HG02884 (cell line): ENCODE results near the gene DSP.

Source experiments
- ATAC-seq: cut with Tn5 transposase; IDR thresholded peaks from one replicate; pipeline ENCODE4 v1.9.1; 2021; ENCODE audit warnings: mild to moderate bottlenecking, moderate library complexity; ENCODE audit not compliant: unreplicated experiment

Gene DSP

DNA sequence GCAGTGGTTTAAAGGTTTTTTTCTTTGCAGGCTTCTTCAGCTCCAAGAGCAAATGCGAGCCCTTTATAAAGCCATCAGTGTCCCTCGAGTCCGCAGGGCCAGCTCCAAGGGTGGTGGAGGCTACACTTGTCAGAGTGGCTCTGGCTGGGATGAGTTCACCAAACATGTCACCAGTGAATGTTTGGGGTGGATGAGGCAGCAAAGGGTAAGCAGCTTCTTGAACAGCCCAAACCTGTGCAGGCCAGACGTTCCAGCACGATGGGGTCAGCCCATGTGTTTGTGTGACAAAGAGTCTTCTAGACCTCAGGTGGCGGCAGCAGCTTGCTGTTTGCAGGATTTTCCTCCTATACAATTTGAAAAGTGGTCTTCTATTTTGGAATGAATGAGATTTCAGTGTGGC, 17.7 kb downstream of the DSP start:
- ATAC-seq = no peak

DNA sequence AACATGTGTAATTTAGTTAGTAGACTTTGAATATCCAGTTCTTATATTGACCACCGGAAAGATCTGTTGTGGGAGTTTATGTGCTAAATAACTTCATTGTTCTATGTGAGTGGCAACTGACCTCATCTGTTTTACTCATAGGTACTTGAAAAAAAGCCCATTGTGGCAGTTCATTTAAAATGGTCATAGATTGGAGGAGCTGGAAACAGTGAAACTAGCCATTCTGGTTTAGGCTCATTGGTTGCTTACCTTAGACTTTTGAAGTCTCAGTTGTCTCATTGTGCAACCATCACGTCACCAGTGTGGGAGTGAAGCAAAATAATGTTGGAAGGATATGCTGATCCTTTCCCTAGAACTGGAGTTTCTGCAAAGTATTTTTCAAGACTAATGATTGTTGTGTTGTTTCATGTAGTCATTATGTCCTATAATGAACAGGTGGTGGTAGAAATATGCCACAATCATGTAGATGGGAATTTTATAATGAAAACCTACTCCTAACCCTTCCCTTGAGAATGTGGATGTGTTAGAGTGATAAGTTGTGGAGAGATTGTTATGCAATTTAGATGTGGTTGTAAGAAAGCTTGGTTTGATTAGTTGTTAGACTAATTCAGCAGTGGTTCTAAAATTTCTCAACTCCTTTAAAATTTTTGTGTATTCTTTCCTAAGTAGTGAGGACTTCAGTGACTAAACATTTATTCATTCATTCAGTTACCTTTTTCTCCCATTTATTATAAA, 18.3 kb downstream of the DSP start:
- ATAC-seq = no peak

DNA sequence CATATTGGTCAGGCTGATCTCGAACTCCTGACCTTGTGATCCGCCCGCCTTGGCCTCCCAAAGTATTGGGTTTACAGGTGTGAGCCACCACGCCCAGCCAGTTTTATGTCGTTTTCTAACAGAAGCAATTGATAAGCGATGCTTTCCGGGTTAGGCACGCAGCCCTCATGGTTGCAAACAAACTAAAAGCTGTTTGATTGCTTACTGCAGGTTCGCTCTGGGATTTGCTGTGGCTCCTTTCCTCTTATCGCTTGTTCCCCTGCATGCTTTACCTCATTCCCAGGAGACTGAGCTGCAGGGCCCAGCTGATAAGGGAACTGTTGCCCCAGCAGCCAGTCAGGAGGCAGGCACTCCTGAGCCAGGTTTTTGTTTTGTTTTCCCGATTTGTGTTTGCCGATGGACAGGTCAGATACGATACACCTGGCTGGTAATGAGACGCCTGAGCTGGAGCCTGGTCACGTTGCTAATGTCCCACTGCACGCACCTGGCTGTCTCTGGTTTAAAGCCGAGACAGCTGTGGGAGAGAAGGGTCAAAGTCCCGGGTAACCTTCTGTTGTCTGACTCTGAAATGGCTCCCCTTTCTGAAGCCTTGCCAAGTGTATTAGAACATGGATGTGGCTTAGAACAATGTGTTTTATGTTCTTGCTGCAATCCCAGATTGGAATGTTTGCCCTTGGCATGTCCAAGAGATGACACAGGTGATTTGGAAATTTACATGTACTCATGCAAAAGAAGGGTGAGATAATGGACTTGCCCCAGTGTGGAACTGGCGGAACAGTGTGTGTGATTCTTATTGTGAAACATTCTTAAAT, 19.9 kb downstream of the DSP start:
- no peak for ATAC-seq

DNA sequence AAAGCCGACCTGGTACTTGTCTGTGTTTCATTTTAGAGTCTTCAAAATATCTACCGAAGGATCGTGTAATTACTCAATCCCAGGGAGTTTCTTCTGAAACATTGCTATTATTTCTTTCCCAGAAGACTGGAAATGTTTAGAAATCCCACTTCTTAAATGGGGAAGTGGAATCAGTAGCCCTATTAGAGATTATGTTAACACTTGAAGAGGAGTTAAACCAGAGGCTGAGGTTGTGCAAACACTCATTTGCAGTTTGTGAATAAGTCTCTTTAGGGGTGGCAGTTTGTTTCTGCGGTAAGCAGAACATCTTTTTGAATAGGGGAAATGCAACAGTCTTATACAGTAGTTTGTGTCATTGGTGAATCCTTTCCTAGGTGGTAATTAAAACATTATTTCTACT, 21.3 kb downstream of the DSP start:
- no peak for ATAC-seq

DNA sequence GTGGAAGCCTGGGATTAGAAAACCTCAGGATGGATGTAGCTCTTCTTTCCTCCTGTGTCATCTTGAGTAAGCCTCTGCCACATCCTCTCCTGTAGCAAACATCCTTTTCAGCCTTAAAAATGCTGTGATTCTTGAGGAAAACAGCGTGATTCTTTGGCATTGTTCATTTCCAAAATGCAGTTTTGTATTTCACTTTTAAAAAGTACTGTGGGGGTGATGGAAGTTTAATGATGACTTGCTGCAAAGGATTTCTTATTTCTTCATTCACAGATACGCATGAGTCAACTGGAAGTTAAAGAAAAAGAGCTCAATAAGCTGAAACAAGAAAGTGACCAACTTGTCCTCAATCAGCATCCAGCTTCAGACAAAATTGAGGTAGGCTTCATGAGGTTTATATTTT, 24.6 kb downstream of the DSP start:
- no peak for ATAC-seq

DNA sequence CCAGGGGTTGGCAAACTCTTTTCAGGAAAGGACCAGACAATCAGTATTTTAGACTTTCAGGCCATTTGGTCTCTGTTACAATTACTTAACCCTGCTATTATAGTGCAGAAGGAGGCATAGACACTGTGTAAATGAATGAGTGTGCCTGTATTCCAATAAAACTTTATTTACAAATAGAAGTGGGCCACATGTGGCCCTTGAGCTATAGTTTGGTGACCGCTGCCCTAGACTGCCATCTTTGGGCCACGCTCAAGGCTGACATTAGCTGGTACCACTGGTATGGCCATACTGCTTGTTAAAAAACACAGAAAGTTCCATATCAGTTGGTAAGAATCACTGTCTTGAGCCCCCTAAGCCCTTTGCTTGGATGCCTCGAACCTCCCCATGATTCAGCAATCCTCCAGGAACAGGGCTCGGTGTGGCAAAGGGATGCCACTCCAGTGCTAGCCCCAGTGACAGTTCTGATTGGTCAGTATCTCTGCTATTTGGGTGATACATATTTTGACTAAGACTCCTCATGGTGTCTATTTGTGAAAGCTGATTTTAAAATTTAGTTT, 25.2 kb downstream of the DSP start:
- no peak for ATAC-seq

DNA sequence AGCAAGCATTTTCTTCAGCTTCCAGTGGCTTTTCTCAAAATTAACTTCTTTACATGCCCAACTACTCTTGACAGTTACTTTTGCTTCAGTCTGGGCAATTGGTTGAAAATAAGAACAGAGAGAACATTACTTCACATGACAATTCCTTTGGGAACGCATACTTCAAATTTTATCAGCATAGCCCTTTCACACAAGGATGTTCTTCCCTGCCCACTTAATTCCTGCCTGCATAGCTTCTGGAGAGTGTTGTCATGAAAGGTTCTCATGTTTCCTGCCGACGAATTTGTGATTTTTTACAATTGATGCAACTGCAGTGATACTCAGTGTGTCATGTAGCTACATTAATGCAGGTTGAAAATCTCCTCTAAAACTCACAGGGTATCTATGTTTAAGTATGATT, 26.6 kb downstream of the DSP start:
- no peak for ATAC-seq

DNA sequence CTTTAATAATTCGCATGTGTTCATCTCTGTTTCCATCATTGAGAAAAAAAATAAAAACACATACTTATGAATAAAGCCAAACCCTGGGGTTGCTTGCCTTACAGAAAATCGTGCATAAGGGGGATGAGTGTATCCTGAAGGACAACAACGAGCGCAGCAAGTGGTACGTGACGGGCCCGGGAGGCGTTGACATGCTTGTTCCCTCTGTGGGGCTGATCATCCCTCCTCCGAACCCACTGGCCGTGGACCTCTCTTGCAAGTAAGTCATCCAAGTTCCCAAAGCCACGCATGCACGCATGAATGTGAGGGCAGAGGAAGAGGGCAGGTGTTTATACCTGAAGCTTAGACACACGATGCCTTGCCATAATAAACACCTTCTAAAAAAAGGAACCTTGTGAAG, 27.6 kb downstream of the DSP start:
- no peak for ATAC-seq

DNA sequence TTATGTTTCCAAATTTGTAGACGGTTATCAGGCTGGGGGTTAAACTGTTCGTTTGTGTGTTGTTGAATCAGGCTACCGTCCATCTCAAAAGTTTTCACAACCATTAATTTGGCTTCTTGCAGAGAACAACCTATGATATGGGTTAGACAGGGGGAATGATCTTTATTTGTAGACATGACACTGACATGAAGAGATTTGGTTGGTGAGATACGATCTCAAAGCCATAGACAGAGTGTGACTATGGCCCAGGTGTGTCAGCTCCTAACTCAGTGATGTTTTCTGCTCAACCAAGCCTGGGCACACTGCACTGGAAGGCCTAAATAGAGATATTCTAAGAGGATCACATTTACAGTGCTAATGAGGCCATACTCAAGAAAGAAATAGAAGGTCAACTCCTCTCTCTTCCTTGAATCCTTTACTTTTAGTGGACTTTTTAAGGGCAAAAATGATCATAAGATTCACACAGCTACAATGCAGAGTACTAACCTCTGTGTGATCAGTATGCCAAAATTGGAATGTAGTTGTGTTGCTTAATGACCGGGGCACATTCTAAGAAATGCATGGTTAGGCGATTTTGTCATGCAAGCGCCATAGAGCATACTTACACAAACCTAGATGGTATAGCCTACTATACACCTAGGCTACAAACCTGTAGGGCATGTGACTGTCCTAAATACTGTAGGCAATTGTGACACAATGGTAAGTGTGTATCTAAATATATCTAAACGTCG, 30.9 kb downstream of the DSP start:
- no peak for ATAC-seq

DNA sequence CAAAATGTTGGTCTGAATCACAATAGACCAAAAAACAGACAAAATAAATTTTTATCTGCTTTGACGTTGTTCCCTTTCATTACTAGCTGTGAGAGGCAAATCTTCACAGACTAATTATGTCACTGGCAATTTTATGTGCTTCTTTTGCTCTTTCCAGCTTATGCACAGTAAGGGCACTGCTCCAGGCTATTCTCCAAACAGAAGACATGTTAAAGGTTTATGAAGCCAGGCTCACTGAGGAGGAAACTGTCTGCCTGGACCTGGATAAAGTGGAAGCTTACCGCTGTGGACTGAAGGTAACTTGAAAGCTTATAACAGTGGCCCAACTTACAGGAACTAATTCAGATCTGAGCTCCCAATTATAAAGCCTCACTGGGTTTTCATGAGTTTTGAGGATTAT, 33.0 kb downstream of the DSP start:
- no peak for ATAC-seq

DNA sequence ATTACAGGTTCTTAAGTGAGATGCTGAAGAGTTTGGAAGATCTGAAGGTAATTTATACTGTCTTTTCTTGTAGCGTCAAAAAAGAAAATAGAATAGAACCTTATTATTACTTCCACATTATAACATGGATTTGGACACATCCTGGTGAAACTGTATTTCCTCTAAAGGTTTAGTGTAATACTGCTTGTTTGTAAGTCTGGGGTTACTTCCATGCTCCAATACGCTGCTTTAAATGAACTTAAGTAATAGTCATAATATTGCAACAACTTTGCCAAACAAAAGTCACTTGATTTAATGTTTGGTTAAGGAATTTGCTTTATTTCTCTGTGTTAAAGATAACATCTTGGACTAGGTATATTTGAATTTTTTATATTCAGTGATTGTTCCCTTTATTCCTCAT, 37.0 kb downstream of the DSP start:
- ATAC-seq = no peak

DNA sequence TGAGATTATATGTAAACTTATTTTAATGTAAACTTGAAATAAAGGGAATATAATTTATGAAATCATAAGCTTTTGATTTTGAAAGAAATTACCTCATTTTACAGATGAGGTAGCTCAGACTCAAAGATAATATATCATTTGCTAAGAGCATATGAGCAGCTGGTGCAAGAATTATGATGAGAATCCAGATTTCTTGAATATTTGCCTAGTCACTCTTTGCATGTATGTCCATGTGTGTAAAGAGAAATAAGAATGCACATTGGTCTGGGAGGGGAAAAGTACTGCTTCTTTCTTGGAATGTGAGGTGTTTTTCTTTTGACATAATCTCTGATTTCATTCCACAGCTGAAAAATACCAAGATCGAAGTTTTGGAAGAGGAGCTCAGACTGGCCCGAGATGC, 37.5 kb downstream of the DSP start:
- no peak for ATAC-seq

DNA sequence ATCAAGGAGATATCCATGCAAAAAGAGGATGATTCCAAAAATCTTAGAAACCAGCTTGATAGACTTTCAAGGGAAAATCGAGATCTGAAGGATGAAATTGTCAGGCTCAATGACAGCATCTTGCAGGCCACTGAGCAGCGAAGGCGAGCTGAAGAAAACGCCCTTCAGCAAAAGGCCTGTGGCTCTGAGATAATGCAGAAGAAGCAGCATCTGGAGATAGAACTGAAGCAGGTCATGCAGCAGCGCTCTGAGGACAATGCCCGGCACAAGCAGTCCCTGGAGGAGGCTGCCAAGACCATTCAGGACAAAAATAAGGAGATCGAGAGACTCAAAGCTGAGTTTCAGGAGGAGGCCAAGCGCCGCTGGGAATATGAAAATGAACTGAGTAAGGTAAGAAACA, 38.4 kb downstream of the DSP start:
- ATAC-seq = no peak

DNA sequence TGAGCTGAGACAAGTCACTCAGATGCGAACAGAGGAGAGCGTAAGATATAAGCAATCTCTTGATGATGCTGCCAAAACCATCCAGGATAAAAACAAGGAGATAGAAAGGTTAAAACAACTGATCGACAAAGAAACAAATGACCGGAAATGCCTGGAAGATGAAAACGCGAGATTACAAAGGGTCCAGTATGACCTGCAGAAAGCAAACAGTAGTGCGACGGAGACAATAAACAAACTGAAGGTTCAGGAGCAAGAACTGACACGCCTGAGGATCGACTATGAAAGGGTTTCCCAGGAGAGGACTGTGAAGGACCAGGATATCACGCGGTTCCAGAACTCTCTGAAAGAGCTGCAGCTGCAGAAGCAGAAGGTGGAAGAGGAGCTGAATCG, 39.1 kb downstream of the DSP start:
- ATAC-seq = no peak

DNA sequence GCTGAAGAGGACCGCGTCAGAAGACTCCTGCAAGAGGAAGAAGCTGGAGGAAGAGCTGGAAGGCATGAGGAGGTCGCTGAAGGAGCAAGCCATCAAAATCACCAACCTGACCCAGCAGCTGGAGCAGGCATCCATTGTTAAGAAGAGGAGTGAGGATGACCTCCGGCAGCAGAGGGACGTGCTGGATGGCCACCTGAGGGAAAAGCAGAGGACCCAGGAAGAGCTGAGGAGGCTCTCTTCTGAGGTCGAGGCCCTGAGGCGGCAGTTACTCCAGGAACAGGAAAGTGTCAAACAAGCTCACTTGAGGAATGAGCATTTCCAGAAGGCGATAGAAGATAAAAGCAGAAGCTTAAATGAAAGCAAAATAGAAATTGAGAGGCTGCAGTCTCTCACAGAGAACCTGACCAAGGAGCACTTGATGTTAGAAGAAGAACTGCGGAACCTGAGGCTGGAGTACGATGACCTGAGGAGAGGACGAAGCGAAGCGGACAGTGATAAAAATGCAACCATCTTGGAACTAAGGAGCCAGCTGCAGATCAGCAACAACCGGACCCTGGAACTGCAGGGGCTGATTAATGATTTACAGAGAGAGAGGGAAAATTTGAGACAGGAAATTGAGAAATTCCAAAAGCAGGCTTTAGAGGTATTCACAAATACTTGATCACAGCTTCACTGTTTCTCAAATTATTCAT, 39.6 kb downstream of the DSP start:
- ATAC-seq = no peak

DNA sequence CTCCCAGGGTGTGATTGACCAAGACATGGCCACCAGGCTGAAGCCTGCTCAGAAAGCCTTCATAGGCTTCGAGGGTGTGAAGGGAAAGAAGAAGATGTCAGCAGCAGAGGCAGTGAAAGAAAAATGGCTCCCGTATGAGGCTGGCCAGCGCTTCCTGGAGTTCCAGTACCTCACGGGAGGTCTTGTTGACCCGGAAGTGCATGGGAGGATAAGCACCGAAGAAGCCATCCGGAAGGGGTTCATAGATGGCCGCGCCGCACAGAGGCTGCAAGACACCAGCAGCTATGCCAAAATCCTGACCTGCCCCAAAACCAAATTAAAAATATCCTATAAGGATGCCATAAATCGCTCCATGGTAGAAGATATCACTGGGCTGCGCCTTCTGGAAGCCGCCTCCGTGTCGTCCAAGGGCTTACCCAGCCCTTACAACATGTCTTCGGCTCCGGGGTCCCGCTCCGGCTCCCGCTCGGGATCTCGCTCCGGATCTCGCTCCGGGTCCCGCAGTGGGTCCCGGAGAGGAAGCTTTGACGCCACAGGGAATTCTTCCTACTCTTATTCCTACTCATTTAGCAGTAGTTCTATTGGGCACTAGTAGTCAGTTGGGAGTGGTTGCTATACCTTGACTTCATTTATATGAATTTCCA, 43.9 kb downstream of the DSP start:
- ATAC-seq = no peak

DNA sequence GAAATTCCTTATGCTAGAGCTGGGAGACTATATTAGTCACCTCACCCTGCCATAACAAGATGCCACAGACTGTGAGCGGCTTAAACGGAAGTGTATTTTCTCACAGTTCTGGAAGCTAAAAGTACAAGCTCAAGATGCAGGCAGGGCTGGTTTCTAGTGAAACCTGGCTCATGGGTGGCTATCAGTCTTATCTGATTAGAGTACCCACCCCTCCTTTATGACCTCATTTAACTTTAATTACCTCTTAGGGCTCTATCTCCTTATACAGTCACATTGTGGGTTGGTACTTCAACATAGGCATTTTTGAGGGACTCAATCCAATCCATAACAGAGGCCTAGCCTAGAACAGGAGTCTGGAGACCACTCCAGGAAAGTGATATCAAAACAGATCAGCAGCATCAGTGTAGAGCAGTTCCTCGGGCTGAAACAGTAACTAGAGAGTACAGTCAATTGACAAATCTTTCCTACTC, 46.2 kb downstream of the DSP start:
- no peak for ATAC-seq

DNA sequence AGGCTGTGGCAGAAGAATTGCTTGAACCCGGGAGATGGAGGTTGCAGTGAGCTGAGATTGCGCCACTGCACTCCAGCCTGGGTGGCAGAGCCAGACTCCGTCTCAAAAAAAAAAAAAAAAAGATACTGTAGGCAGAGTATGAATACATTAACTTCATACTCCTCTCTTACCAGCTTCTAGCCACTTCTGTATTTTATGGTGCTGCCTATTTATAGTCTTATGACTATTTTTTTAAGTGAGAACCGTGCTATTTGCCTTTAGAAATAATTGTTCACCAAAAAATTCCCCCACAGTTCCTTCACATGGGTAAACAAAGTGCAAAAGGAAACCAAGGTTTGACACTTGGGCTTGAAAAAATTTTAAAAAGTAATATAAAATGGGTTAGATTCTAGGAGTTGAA, 47.0 kb downstream of the DSP start:
- no peak for ATAC-seq

DNA sequence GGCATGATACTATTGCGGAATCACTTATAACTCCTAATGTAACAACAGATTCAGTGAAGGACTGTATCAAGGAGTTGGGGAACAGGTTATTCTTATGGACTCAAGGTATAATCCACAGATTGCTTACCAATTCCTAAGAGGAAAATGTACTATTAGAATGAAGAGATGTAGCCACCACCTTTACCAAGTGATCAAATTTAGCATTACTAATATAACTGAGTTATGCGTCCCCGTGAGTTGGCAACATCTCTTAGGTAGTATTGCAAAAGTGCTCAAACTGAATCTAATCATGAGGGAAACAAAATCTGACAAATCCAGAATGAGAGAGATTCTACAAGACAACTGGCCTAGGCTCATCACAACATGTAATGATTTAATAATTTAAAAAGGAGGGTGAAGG, 47.8 kb downstream of the DSP start:
- no peak for ATAC-seq
